Endodermal cell (in vitro differentiated cells): Measurements from ENCODE around the gene RELCH. TPM values are rescaled to one million over a fixed set of nuclear protein-coding genes. Genes with fewer than 3 reads are reported as not detected.

Source experiments
- DNase-seq: peaks from one replicate; pipeline ENCODE4 v3.0.0-alpha.2; 2017
- H3K27ac ChIP-seq: 2 replicates; pipeline ENCODE4 v1.5.1; 2013; ENCODE audit warnings: mild to moderate bottlenecking, low read depth, low read length, moderate library complexity
- H3K27me3 ChIP-seq: 2 replicates; pipeline ENCODE4 v1.6.1; 2013; ENCODE audit warnings: mild to moderate bottlenecking, low read length, moderate library complexity; ENCODE audit not compliant: insufficient read depth, control insufficient read depth, poor library complexity, severe bottlenecking
- H3K36me3 ChIP-seq: 2 replicates; pipeline ENCODE4 v1.7.0; 2013; ENCODE audit warnings: mild to moderate bottlenecking, low read length, moderate library complexity; ENCODE audit not compliant: control insufficient read depth, insufficient read depth
- H3K4me1 ChIP-seq: one replicate; pipeline ENCODE4 v1.7.0; 2013; ENCODE audit warnings: low read length; ENCODE audit not compliant: control insufficient read depth, insufficient read depth
- H3K4me3 ChIP-seq: 2 replicates; pipeline ENCODE4 v1.5.1; 2013; ENCODE audit warnings: mild to moderate bottlenecking, low read length, moderate library complexity
- H3K9ac ChIP-seq: 2 replicates; pipeline ENCODE4 v1.6.1; 2013; ENCODE audit warnings: mild to moderate bottlenecking, low read length, moderate library complexity; ENCODE audit not compliant: poor library complexity, severe bottlenecking; ENCODE audit errors: extremely low read depth
- H3K9me3 ChIP-seq: 2 replicates; pipeline ENCODE4 v1.6.1; 2013; ENCODE audit warnings: mild to moderate bottlenecking, low read length, moderate library complexity; ENCODE audit not compliant: control insufficient read depth
- H3K27ac Mint-ChIP-seq: 2 replicates; pipeline ENCODE4 v1.8.0; 2020; ENCODE audit warnings: mixed read lengths
- H3K27me3 Mint-ChIP-seq: 2 replicates; pipeline ENCODE4 v1.8.0; 2021; ENCODE audit warnings: mild to moderate bottlenecking, mixed read lengths; ENCODE audit not compliant: insufficient read depth
- H3K36me3 Mint-ChIP-seq: 2 replicates; pipeline ENCODE4 v1.8.0; 2020; ENCODE audit warnings: low read depth, mixed read lengths
- H3K4me1 Mint-ChIP-seq: 2 replicates; pipeline ENCODE4 v1.8.0; 2020; ENCODE audit warnings: mixed read lengths
- H3K4me3 Mint-ChIP-seq: 2 replicates; pipeline ENCODE4 v1.8.0; 2020; ENCODE audit warnings: mild to moderate bottlenecking, moderate library complexity, mixed read lengths
- H3K9me3 Mint-ChIP-seq: 2 replicates; pipeline ENCODE4 v1.8.0; 2020; ENCODE audit warnings: mild to moderate bottlenecking, mixed read lengths
- CTCF ChIP-seq: fragments of 200-600 bp; sonication (generic); conservative IDR thresholded peaks from 2 replicates; pipeline ENCODE4 v1.5.0; 2021; ENCODE audit warnings: antibody characterized with exemption, mild to moderate bottlenecking
- WGBS, 2 experiments: methylation state at CpG; one replicate each; pipeline versions ENCODE4 v1.1.5 to v1.1.7; 2013; ENCODE audit warnings: missing lambda C conversion rate in 2 of 2, mixed read lengths in 1 of 2; ENCODE audit not compliant: insufficient coverage in 1 of 2, insufficient read length in 1 of 2; 5-methylcytosine and 5-hydroxymethylcytosine counted together
- total RNA-seq, 2 donors: library from RNA; stranded (reverse); fragmentation: NEBNext Ultra II Directional in 1 of 2; extraction: Animal tissue kit (Norgen Biotek cat#: 25700) in 1 of 2; gene quantifications; 2 replicates in 1 of 2; 3 replicates in 1 of 2; pipeline ENCODE4 v1.2.1, GENCODE V29; 2021

Gene RELCH
- total RNA-seq, 2 donors from 2014 or later: 29.4 to 32.0 TPM

- no peaks in the 10 kb centered on the region for H3K27me3 ChIP-seq
- H3K9me3 Mint-ChIP-seq: no peaks in the 10 kb centered on the region
- no peak overlapping the region for H3K27ac Mint-ChIP-seq
- H3K27ac ChIP-seq: no peak overlapping the region
- H3K9me3 ChIP-seq: no peaks in the 10 kb centered on the region
- DNase-seq: no peak
- no peak for TF ChIP-seq CTCF
- H3K9ac ChIP-seq: no peak overlapping the region
- no peaks in the 10 kb centered on the region for H3K27me3 Mint-ChIP-seq
- H3K36me3 ChIP-seq: peaks cover 55% of the 10 kb centered on the region
- H3K36me3 Mint-ChIP-seq: peaks cover 27% of the 10 kb centered on the region
- H3K4me3 ChIP-seq: no peak overlapping the region
- no peaks in the 10 kb centered on the region for H3K4me1 ChIP-seq
- H3K4me1 Mint-ChIP-seq: peaks cover 17% of the 10 kb centered on the region
- WGBS, 2 experiments: 96 to 100% methylated on average over 2 of the region's 2 CpGs
- no peak overlapping the region for H3K4me3 Mint-ChIP-seq
Observed at GRCh38 chr18:62264984-62265383, 77.9 kb downstream of the RELCH start.

GRCh38 chr18:62277045-62277444 lies 90.0 kb downstream of the RELCH start:
- H3K9ac ChIP-seq: no peak overlapping the region
- H3K27me3 ChIP-seq: no peaks in the 10 kb centered on the region
- no peaks in the 10 kb centered on the region for H3K27me3 Mint-ChIP-seq
- no peaks in the 10 kb centered on the region for H3K9me3 Mint-ChIP-seq
- peaks cover 20% of the 10 kb centered on the region for H3K36me3 Mint-ChIP-seq
- no peaks in the 10 kb centered on the region for H3K4me1 ChIP-seq
- no peak for DNase-seq
- H3K4me3 Mint-ChIP-seq: no peak overlapping the region
- no peak overlapping the region for H3K4me3 ChIP-seq
- H3K27ac Mint-ChIP-seq: no peak overlapping the region
- peaks cover 4% of the 10 kb centered on the region for H3K4me1 Mint-ChIP-seq
- WGBS, 2 experiments: 92% methylated on average over 1 of the region's 1 CpG; no CpG with 5 or more reads in 1 of the 2 experiments
- TF ChIP-seq CTCF: no peak
- H3K9me3 ChIP-seq: no peaks in the 10 kb centered on the region
- H3K36me3 ChIP-seq: peaks cover 70% of the 10 kb centered on the region
- H3K27ac ChIP-seq: no peak overlapping the region

DNA sequence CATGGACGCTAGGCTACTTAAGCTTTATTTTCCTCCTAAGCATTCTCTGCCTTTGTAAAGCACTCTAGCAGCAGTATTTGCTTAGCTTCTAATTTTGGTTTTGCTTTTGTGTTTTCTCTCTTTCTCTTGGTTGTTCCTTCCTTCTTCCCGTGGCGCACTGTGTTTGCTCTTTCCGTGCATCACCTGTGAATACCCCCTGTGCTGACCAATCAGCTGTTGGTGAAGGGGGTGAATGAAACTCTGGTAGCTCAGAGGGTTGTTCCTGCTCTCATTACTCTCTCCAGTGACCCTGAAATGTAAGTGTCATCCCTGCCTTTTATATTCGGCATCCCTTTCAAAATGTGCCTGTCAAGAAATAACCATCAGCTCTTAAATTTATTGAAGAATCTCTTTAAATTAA lies 92.5 kb downstream of the RELCH start:
- no peaks in the 10 kb centered on the region for H3K4me1 Mint-ChIP-seq
- Histone ChIP-seq H3K4me1 (no peaks in the 10 kb centered on the region), H3K9ac (no peak overlapping the region), H3K4me3 (no peak overlapping the region), H3K27ac (no peak overlapping the region), H3K9me3 (no peaks in the 10 kb centered on the region), H3K36me3 (peaks cover 75% of the 10 kb centered on the region), H3K27me3 (no peaks in the 10 kb centered on the region)
- H3K36me3 Mint-ChIP-seq: peaks cover 28% of the 10 kb centered on the region
- no peaks in the 10 kb centered on the region for H3K27me3 Mint-ChIP-seq
- H3K4me3 Mint-ChIP-seq: no peak overlapping the region
- no peak for TF ChIP-seq CTCF
- no peak for DNase-seq
- WGBS, 2 experiments: 87 to 92% methylated on average over 2 to 3 of the region's 5 CpGs
- H3K27ac Mint-ChIP-seq: no peak overlapping the region
- H3K9me3 Mint-ChIP-seq: no peaks in the 10 kb centered on the region
